H1 (cell line): ENCODE results near the gene BRSK2. TPM values are rescaled to one million over a fixed set of nuclear protein-coding genes. Genes with fewer than 3 reads are reported as not detected.

Experiments used
- CHD7 ChIP-seq: fragments of 300-600 bp; sonication (generic); IDR thresholded peaks from 2 replicates; pipeline ENCODE4 v1.7.1; 2012; ENCODE audit warnings: low read length, moderate library complexity, mild to moderate bottlenecking, inconsistent platforms; ENCODE audit not compliant: insufficient replicate concordance
- E2F6 ChIP-seq: IDR thresholded peaks from 2 replicates; pipeline ENCODE4 v1.6.1; 2012; ENCODE audit warnings: inconsistent platforms
- MAFK ChIP-seq: IDR thresholded peaks from 2 replicates; pipeline ENCODE4 v1.6.1; 2012; ENCODE audit warnings: low read depth, mild to moderate bottlenecking, improper control_type of control experiment, low read length
- TEAD4 ChIP-seq: IDR thresholded peaks from 2 replicates; pipeline ENCODE4 v1.6.1; 2012; ENCODE audit warnings: low read depth, low read length, inconsistent platforms, mixed read lengths
- polyA plus RNA-seq, 7 experiments: library from polyadenylated mRNA; depleted of rRNA in 3 of 7; stranded (reverse) in 5 of 7; unstranded in 2 of 7; fragments of >200 nt in 5 of 7; fragments of 200-250 nt in 2 of 7; gene quantifications; 1 replicate in 5 of 7; 2 replicates in 1 of 7; 4 replicates in 1 of 7; pipeline versions ENCODE4 v1.2.1 to v1.2.3, GENCODE V29; 2011 to 2013; ENCODE audit warnings: missing spikeins in 2 of 7, mixed read lengths in 2 of 7
- total RNA-seq: library from RNA; stranded (reverse); fragmentation: NEBNext Ultra II Directional; extraction: Animal tissue kit (Norgen Biotek cat#: 25700); gene quantifications from 2 replicates; pipeline ENCODE4 v1.2.1, GENCODE V29; 2021

The BRSK2 gene
- total and polyA plus RNA-seq, 2 of the 8 experiments (the other 6 are each of a cell fraction or from before 2014, with no cell fraction given), result 17.3 to 27.1 TPM

- no peak for TF ChIP-seq MAFK
- TF ChIP-seq E2F6, result no peak
- no peak for TF ChIP-seq CHD7
- no peak for TF ChIP-seq TEAD4
Observed at GRCh38 chr11:1504138-1504537, 114.4 kb downstream of the BRSK2 start (continued).
